ENCODE measurements around the gene CTSC.
A peak's percentile ranks its signal among the peaks of the same experiment; 100 is the strongest.
"Not testable (repeated sequence)": the region's sequence is repeated elsewhere in the genome, so short reads cannot be mapped to it uniquely, and the experiment has no call there.

Gene CTSC

DNA sequence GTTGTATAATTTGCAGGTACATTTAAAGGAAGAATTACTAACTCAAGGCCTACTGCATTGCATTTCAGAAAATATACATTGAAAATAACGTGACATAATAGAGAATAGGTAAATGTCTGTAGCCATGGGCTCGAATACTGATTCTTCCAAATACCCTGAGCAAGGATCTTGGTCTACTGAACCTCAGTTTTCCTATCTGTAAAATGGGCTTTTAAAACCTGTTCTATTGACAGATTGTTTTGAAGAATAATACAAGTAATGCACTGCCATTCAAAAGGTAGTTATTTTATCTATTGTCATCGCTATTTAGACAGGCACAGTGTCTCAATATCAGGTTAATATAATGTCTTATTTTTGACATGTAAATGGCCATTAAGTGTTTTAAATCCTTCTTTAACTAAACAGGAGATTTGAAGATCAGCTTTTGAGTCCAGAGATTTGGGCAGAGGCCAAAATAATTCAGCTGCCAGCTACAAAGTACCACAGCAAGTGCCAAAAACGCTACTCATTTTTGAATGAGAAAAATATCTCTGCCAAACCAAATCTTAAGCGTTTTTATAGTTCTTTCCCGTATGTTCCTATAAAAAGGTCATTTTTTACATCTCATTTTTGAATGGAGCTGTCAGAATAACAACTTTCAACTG lies 56.7 kb downstream of the CTSC start:
- no peak for DNase-seq

- no peak for DNase-seq
These were observed 60.1 kb downstream of the CTSC start for GRCh38 chr11:88277349-88277915.

- DNase-seq: no peak
These were observed 61.9 kb downstream of the CTSC start for GRCh38 chr11:88275636-88276035.

GRCh38 chr11:88266919-88267318 lies 70.6 kb downstream of the CTSC start:
- peak; percentile 8 for DNase-seq

- DNase-seq: no peak
These were observed 71.4 kb downstream of the CTSC start for GRCh38 chr11:88266157-88266556.

DNA sequence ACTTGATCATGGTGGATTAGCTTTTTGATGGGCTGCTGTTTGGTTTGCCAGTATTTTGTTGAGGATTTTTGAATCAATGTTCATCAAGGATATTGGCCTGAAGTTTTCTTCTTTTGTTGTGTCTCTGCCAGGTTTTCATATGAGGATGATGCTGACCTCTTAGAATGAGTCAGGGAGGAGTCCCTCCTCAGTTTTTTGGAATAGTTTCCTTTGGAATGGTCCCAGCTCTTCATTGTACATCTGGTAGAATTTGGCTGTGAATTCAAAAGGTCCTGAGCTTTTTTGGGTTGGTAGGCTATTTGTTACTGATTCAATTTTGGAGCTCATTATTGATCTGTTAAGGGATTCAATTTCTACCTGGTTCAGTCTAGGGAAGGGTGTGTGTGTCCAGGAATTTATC lies 78.1 kb downstream of the CTSC start:
- no peak for DNase-seq

DNA sequence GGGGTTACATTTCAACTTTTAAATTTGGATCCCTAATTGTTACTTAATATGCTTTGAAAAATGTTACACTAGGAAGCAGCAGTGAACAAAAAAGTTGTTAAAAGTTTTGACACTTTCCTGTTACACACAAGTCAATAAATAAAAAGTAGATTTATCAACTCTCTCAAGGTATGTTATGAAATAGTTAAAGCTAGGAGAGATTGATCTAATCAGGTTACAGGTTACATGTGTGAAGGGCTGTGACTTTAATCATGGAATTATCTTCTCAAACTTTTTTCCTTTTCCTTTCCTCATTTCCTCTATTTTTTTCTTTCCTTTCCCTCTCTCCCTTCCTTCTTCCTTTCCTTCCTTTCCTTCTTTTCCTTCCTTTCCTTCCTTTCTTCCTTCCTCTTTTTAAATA lies 85.3 kb downstream of the CTSC start:
- DNase-seq: no peak

DNA sequence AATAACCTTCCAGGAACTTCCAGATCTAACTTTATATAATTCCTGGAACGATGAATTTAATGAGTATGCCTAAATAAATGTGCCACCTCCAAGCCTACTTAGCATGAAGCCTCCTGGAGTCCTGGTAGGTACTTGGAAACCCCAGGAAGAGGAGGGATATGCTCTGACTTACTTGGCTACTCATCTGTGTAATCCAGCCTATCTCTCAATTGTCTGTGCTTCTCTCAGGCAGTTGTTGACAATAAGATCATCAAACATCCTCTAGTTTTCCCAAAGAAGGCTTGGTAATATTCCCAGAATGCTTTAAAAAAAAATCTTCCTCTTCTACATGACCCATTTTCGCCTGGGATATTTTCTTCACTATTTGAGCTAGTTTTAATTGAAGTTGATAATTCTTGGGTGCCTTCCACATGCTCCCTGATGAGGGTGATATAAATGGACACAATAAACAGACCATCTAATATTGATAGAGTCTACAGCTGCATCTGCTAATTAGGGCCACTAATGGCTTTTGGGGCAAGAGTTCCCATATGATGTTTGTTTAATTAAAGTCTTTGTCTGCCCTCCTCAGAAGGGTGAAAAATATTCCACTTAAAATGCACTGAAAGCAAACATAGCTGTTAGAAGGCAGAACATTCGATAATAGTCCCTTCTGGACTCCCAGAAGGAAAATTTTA lies 86.8 kb downstream of the CTSC start:
- no peak for DNase-seq

GRCh38 chr11:88249706-88250105 lies 87.8 kb downstream of the CTSC start:
- DNase-seq: no peak

DNA sequence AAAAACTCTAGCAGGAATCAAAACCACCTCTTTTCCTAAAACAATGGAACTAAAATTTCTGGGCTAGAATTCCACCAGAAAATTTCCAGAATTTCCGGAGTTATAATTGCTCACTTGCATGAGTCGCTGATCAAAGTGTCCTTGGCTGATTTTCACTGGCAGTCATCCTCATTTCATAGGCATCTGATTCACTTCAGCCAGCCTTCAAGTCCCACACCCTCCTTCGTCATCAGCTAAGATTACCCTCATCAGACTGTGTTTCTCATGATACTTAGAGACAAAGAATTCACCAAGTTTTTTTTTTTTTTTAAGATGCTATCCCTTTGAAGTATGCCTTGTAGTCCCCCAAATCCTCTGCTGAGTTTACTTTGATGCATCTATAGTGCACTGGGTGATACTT lies 90.8 kb downstream of the CTSC start:
- DNase-seq: no peak

GRCh38 chr11:88245576-88245975 lies 92.0 kb downstream of the CTSC start:
- not testable (repeated sequence) for DNase-seq
